Calu3 (cell line): Measurements from ENCODE around the gene YBX1. TPM values are rescaled to one million over a fixed set of nuclear protein-coding genes. Genes with fewer than 3 reads are reported as not detected.

ENCODE experiments used
- Bru-seq: library from RNA; stranded (reverse); fragments of 400-500 nt; gene quantifications from one replicate; lab custom pipeline; 2021; lab: Mats Ljungman, UMichigan
- BruChase-seq, 2 experiments: library from RNA; stranded (reverse); fragments of 400-500 nt; gene quantifications; one replicate each; lab custom pipeline; 2021; lab: Mats Ljungman, UMichigan
- BruUV-seq: library from RNA; stranded (reverse); fragments of 400-500 nt; replicated peaks from 2 replicates; lab custom pipeline; 2021; lab: Mats Ljungman, UMichigan
- CTCF ChIA-PET: fragments of 300-600 bp; sonication (Branson Sonifier 250); formaldehyde crosslinking; loops from one replicate; lab custom pipeline; 2022; ENCODE audit warnings: antibody characterized with exemption; lab: Charles Lee
- DNase-seq: peaks from one replicate; pipeline ENCODE4 v3.0.0; 2022
- H3K27ac Mint-ChIP-seq: one replicate; pipeline ENCODE4 v1.8.0; 2022; ENCODE audit warnings: mixed read lengths; ENCODE audit not compliant: unreplicated experiment
- H3K27me3 Mint-ChIP-seq: one replicate; pipeline ENCODE4 v1.8.0; 2022; ENCODE audit warnings: mixed read lengths; ENCODE audit not compliant: unreplicated experiment
- H3K36me3 Mint-ChIP-seq: one replicate; pipeline ENCODE4 v1.8.0; 2022; ENCODE audit warnings: mild to moderate bottlenecking, moderate library complexity, mixed read lengths; ENCODE audit not compliant: insufficient read depth, unreplicated experiment
- H3K4me1 Mint-ChIP-seq: one replicate; pipeline ENCODE4 v1.8.0; 2022; ENCODE audit warnings: mild to moderate bottlenecking, low read depth, mixed read lengths; ENCODE audit not compliant: unreplicated experiment
- H3K4me3 Mint-ChIP-seq: one replicate; pipeline ENCODE4 v1.8.0; 2022; ENCODE audit warnings: mild to moderate bottlenecking, low read depth, moderate library complexity, mixed read lengths; ENCODE audit not compliant: unreplicated experiment
- H3K9me3 Mint-ChIP-seq: one replicate; pipeline ENCODE4 v1.8.0; 2022; ENCODE audit warnings: low read depth, mixed read lengths; ENCODE audit not compliant: unreplicated experiment
- CTCF ChIP-seq: fragments of 200-600 bp; IDR thresholded peaks from one replicate; pipeline ENCODE4 v1.8.0; 2022; ENCODE audit warnings: antibody characterized with exemption; ENCODE audit not compliant: unreplicated experiment
- intact Hi-C: fragments of 100-400 bp; cut with micrococcal nuclease; formaldehyde crosslinking; loops from one replicate; pipeline ENCODE4 v1.10.0; 2022; ENCODE audit not compliant: unreplicated experiment
- long read RNA-seq: library from polyadenylated mRNA; stranded (forward); transcript quantifications from one replicate; pipeline ENCODE4 v2.0.0, GENCODE V29; 2022
- total RNA-seq: library from RNA; stranded (reverse); gene quantifications from 2 replicates; pipeline ENCODE4 v1.2.3, GENCODE V29; 2022

The YBX1 gene
- 808 and 937 TPM in 2 replicates for total RNA-seq
- percentile 99 among the genes with signal in this experiment for Bru-seq, nascent RNA
- BruChase-seq, experiment 1, labeled RNA remaining after a 6-hour chase, result percentile 98 among the genes with signal in this experiment
- BruChase-seq, experiment 2, labeled RNA remaining after a 2-hour chase, result percentile 97 among the genes with signal in this experiment
- long read RNA-seq, transcript YBX1-201 (8 exons, 1,514 nt), result major isoform, 688 of 777 reads
- long read RNA-seq, transcript YBX1-203 (7 exons, 1,524 nt), result minor isoform, 9 of 777 reads
- long read RNA-seq, partial matches to known transcripts, result 48 of 777 reads
- long read RNA-seq, other reads (novel, unspliced or antisense), result 32 of 777 reads

DNA sequence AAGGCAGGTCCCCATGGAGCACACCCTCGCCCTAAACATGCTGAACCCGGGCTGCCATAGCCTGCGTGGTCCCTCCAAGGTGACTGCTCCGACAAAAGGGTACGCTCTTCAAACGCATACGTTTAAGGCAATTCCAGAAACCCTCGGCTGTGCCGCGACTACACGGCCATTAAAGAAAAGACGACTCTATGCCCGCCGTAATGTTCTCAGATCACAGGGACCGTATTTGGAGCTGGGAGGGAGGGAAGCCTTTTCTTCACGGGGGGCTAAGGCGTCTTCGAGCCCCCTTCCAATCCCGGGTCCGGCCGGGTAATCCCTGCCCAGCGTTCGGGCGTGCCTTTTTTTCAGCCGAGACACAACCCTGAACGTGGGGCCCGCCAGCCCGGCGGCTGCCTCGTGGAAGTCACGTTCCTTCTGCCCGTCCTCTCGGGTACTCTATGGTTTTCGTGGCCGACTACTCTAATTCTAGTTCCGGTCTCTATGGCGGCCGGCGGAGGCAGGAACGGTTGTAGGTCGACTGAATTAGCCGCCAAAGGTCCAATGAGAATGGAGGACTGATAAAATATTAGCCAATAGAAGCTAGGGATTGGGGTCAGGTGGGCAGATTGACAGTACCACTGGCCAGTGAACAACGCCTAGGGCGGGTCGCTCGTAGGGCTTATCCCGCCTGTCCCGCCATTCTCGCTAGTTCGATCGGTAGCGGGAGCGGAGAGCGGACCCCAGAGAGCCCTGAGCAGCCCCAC, at the start of gene YBX1:
Gene YBX1, plus strand, starts transcription at position 678 of the 743 bp plus-strand sequence. CDS start 148 bp downstream, outside the sequence.
- DNase-seq, result peak; percentile 96
- Mint-ChIP-seq H3K27me3 (no peaks in the 10 kb centered on the region), H3K27ac (peak within 1 kb of the TSS; percentile 99), H3K4me1 (peaks cover 48% of the 10 kb centered on the region), H3K4me3 (peak within 1 kb of the TSS; percentile 80), H3K36me3 (peaks cover 58% of the 10 kb centered on the region), H3K9me3 (no peaks in the 10 kb centered on the region)
- CTCF ChIA-PET, result interaction anchor here (0.5 to 1.6 kb wide), 6 partner anchors 10 to 223 kb away, joined by 3 to 16 read pairs (median 3); partner anchors contain the start of genes C1orf50, P3H1, PPIH and ZNF691
- intact Hi-C loops, result no loop called here
- TF ChIP-seq CTCF, result no peak
- BruUV-seq, result no TSS peak

- no peak for TF ChIP-seq CTCF
- CTCF ChIA-PET, result interaction anchor here (0.7 kb wide), 1 partner anchor 19 kb away, joined by 3 read pairs; no protein-coding TSS in a partner anchor
- DNase-seq, result no peak
- Mint-ChIP-seq H3K9me3 (no peaks in the 10 kb centered on the region), H3K27me3 (no peaks in the 10 kb centered on the region), H3K27ac (no peak overlapping the region), H3K36me3 (no peaks in the 10 kb centered on the region), H3K4me1 (no peaks in the 10 kb centered on the region), H3K4me3 (no peak overlapping the region)
- BruUV-seq, result no TSS peak
- intact Hi-C loops, result no loop called here
These were observed 43.1 kb upstream of the YBX1 start for GRCh38 chr1:42639116-42639515.

DNA sequence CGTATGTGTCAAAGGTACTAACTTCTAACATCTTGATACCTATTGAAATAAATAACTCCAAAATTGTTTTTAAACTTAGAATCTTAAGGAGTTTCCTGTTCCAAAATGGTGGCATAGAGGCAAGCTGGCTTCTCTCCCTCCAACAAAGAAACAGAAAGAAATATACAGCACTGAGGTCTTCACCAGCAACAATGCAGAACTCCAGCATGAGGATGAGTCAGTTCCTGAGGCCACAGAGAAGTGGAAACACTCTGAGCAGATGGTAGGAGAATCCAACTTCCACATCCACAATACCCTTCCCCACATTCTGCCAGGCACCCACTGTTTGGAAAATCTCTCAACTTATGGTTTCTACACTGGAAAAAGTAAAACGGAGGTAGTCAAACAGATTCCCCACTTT, 36.2 kb upstream of the YBX1 start:
- Mint-ChIP-seq H3K4me3 (no peak overlapping the region), H3K9me3 (peaks cover 5% of the 10 kb centered on the region), H3K27me3 (no peaks in the 10 kb centered on the region), H3K27ac (no peak overlapping the region), H3K36me3 (no peaks in the 10 kb centered on the region), H3K4me1 (no peaks in the 10 kb centered on the region)
- intact Hi-C loops, result loop anchor here (5.0 kb wide), 1 partner anchor 69 kb away; no protein-coding TSS in a partner anchor
- CTCF ChIA-PET, result no interaction called here
- no peak for TF ChIP-seq CTCF
- DNase-seq, result no peak
- no TSS peak for BruUV-seq

- no TSS peak for BruUV-seq
- peak overlapping the region; percentile 85 for H3K4me3 Mint-ChIP-seq
- H3K9me3 Mint-ChIP-seq, result no peaks in the 10 kb centered on the region
- TF ChIP-seq CTCF, result no peak
- peaks cover 18% of the 10 kb centered on the region for H3K4me1 Mint-ChIP-seq
- H3K27ac Mint-ChIP-seq, result no peak overlapping the region
- DNase-seq, result no peak
- peaks cover 29% of the 10 kb centered on the region for H3K36me3 Mint-ChIP-seq
- CTCF ChIA-PET, result interaction anchor here (0.6 kb wide), 1 partner anchor 490 kb away, joined by 3 read pairs; no protein-coding TSS in a partner anchor
- no peaks in the 10 kb centered on the region for H3K27me3 Mint-ChIP-seq
- intact Hi-C loops, result no loop called here
These were observed 25.0 kb upstream of the YBX1 start for GRCh38 chr1:42657201-42657600.
